Omental fat pad (tissue), 4 donors: ENCODE results near the gene PRSS3. TPM values are rescaled to one million over a fixed set of nuclear protein-coding genes. Genes with fewer than 3 reads are reported as not detected.
"Not testable (repeated sequence)": the region's sequence is repeated elsewhere in the genome, so short reads cannot be mapped to it uniquely, and the experiment has no call there.

Source experiments
- ATAC-seq: fragments of 150-250 bp; one replicate; pipeline ENCODE4 v1.9.1; 2016; ENCODE audit warnings: mild to moderate bottlenecking, moderate library complexity; ENCODE audit not compliant: low FRiP score
- DNase-seq: peaks from one replicate; pipeline ENCODE4 v3.0.0-alpha.2; 2019; ENCODE audit warnings: low spot score
- CTCF ChIP-seq, 3 donors: fragments of 450-650 bp; IDR thresholded peaks; one replicate each; pipeline ENCODE4 v1.5.1; 2016 to 2017; ENCODE audit warnings: antibody characterized with exemption in 3 of 3, mild to moderate bottlenecking in 3 of 3, moderate library complexity in 2 of 3
- small RNA-seq: library from RNA; depleted of rRNA; stranded (forward); fragments of <200 nt; gene quantifications from one replicate; pipeline ENCODE3, GENCODE V24; 2016
- total RNA-seq, 4 donors: library from RNA; depleted of rRNA; stranded (reverse); fragments of >200 nt; gene quantifications; one replicate each; pipeline ENCODE4 v1.1.0, GENCODE V29; 2016

The PRSS3 gene
- total RNA-seq, 4 donors from 2014 or later, result not detected

DNA sequence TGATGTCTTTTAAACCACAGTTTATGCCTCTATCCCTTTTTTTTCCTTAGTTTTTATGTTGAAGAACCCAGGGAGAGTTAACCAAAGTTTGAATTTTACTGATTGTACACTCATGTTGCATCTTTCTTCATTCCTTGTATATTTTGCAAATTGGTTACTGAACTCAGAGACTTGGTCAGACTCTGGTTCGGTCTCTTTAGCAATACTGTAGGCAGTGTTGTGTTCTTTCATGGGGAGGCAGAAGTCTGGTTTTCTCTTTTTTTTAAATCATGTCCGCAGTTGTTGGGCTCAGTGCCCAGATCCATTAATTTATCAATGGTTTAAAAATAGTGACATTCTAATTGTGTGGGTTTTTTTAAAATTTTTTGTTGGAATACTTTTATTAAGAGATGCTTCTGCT is 45.0 kb downstream of the PRSS3 start:
- no peak for TF ChIP-seq CTCF (IDR thresholded peaks at IDR 0.05)
- ATAC-seq, result no peak
- no peak for DNase-seq

- TF ChIP-seq CTCF (IDR thresholded peaks at IDR 0.05), result no peak
- no peak for ATAC-seq
- no peak for DNase-seq
Measured at GRCh38 chr9:33843312-33843961, 48.1 kb downstream of the PRSS3 start.

DNA sequence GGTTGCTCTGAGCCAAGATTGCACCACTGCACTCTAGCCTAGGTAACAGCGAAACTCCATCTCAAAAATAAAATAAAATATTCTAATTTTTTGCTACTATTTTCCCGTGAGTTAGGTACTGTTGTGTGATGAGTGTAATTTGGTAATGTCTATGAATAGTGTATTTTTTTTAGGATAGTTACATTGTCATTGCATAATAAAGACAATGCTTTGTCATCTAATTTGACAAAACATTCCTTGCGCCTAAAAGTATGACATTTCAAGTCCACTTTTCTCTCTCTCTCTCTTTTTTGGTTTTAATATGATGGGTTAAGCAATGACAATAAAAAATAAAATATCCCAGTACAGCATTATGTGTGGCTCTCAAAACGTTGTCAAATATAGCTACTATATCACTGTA is 50.9 kb downstream of the PRSS3 start:
- ATAC-seq, result no peak

DNA sequence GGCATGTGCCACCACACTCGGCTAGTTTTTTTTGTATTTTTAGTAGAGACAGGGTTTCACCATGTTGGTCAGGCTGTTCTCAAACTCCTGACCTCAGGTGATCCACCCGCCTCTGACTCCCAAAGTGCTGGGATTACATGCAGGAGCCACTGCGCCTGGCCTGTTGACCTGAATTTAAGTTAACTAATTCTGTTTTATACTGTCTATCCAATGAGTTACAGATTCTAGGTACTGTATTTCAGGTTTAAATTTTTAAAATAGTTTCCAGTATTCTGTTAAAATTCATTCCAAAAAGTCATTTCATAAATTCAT is 52.5 kb downstream of the PRSS3 start:
- not testable (repeated sequence) for DNase-seq, ATAC-seq

More for the DNA sequence above, 50.9 kb downstream of the PRSS3 start:
- no peak for DNase-seq
- no peak for TF ChIP-seq CTCF (IDR thresholded peaks at IDR 0.05)

Small RNAs within 50 kb of the gene (small RNA-seq; reads per million reads assigned to genes)
- not detected for gene RF00019

Other genes with a start within 250 kb of the PRSS3 start
- gene UBE2R2, start 21.6 kb downstream of the PRSS3 start, total RNA-seq, result 10 to 100 TPM; 22.4 to 34.3 (median 30.2) TPM